NK-92 treated with Interleukin-12 subunit alpha and Interleukin-12 subunit beta, amount 100 ng/mL, for 24 hours (cell line): ENCODE data around the gene TTC39A.

ENCODE experiments used
- DNase-seq: peaks from one replicate; lab custom pipeline; 2025; lab: John Stamatoyannopoulos, UW

The TTC39A gene

DNA sequence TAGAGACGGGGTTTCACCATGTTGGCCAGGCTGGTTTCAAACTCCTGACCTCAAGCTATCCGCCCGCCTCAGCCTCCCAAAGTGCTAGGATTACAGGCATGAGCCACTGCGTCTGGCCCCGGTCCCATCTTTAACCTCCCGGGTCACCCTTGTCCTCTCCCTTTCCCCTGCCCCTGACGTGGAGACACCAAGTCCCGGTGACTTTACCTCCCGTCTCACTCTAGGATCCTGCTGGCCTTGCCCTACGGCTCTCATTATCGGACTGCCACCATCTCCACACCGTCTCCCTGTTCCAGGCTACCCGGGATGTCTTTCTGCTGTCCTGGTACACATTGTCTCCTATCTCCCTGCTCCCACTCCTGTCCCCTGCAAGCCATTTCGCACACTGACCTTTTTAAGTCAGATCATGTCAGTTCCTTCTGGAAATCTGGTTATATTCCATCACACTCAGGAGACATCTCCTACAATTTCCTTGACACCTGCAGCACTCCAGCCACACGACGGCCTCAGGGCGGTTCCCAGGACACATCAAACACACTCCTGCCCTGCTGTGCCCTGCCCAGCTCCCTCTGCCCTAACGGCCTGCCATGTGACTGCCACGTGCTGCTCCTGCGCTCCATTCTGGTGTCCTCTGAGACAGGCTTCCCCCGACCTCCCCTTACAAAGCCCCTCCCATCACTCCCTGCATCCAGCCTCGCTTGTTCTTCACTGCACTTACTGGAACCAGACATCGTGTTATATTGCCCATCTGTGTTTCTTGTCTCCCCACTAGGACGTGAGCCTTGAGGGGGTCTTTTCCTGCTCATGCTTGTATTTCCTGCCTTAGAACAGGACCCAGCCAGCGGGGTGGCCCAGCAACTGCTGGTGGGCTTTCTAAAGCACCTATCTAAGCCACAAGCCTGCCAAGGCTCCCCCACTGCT, 32.7 kb downstream of the TTC39A start:
- no peak for DNase-seq

DNA sequence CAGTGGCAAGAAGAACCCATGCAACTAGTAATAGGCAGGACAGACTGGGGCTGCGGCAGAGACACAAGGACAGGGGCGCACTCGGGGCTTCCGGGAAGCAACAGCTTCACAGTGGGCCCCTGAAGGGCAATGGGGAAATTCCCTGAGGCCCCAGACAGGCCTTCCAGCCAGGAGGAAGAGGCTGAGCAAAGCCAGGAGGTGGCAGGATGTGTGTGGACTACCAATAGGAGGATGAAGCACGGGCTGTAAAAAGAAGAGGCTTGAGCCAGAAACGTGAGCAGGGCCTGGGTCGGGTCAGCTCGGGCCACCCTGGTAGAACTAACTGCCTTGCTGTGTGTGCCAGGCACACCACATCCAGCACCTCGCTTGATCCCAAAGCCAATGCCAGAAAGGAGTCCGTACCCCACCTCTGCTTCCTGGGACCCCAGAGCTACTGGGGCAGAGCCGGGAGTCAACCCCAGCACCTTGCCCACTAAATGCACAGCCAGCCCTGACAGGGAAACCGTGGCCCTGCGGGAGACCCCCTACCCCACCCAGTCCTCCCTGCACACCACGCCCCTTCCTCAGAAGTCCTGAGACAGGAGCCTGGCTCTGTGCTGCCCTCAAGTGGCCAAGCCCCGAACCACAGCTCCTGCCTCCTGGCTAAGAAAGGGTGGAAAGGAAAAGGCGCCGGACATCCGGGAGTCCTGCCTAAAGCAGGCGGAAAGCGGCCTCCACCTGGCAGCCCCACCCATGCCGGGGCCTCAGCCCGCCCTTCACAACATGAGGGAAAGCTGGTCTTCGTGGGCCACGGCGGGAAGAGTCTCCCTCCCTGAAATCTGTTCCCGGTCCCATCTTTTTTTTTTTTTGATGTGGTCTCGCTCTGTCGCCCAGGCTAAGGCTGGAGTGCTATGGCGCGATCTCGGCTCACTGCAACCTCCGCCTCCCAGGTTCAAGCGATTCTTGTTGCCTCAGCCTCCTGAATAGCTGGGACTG, 33.7 kb downstream of the TTC39A start:
- DNase-seq = peak; percentile 54

DNA sequence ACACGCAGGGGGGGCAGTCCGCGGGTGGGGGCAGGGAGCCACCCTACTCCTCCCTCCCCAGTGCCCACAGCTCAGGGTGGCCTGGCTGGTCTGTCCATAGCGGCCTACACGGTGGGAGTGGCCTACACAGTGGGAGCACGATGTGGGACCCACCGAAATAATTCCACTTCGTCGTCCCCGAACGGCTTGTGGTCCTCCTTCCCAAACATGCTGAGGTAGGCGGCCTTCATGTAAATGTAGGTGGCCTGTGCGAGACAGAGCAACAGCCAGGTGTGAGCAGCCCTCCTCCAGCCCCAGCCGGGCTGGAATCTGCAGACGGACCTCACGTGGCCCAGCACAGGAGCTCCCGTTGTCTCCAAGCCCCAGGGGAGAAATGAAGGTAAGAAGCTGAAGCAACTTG, 34.4 kb downstream of the TTC39A start:
- DNase-seq = no peak

DNA sequence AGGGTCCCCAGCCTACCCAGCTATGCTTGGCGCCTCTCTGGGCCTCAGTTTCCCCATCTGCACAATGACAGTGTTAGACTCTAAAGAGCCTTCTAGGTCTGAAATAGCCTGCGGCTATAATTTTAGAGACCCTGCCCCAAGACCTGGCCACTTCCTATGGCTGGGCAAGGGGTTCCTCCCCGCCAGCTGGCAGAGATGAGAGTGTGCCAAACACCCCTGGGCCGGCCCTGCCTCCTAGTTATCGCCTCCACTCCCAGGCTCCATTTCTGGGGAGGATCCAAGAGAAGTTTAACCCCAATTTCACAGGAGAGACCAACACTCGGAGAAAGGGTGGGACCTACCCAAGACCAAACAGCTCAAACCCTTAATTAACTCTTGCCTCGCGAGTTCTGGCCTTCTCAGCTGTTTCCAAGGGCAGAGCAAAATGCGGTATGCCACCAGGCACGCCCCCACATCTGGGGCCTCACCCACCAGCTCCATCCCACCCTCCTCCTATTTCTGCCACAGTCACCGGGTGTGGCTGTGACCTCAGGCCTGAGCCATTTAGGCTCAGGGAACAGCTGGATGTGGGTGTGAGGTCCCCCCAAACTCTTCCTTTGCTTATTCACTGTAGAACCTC, 35.7 kb downstream of the TTC39A start:
- DNase-seq = no peak

DNA sequence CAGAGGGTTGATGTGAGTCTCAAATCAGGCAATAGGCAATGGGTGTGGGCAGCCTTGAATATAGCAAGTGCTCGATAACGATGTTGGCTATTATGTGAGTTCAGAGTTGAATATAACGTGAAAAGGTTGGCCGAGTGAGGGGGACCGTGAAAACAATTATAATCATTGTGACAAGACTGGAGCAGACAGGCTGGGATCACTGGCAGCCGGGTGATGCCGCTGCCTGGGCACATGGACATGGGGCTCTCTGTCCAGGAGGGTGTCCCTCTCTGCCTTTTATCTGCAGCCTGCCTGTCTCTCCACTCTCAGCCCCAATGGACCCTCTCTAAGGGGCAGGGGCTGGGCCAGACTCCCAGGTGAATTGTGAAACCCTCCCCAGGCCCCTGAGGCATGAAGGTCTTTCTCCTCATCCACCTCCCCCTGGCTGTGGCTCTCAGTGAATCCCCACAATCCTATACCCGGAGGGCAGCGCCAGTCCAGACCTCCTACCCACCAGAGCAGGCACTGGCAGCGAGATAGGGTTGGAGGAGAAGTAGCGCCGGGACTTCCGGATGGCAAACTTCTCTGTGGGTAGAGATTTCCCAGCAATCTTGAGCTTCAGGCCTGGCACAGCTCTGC, 36.4 kb downstream of the TTC39A start:
- no peak for DNase-seq

DNA sequence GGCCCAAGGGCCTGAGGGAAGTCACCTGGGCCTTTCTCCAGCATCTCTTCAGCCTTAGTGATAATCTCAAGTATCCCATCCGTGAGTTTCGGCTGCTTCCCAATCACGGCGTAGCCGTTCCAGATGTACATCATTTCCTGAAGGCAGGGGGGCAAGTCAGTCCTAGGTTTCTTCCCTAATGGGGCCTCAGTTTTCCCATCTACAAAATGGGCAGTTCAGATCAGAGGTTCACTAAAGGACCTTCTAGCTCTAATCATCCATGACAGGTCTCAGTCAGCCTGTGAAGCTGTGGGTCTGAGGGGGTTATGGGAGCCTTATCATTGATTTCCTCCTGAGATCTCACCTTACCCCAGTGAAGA, 39.9 kb downstream of the TTC39A start:
- DNase-seq = no peak

DNA sequence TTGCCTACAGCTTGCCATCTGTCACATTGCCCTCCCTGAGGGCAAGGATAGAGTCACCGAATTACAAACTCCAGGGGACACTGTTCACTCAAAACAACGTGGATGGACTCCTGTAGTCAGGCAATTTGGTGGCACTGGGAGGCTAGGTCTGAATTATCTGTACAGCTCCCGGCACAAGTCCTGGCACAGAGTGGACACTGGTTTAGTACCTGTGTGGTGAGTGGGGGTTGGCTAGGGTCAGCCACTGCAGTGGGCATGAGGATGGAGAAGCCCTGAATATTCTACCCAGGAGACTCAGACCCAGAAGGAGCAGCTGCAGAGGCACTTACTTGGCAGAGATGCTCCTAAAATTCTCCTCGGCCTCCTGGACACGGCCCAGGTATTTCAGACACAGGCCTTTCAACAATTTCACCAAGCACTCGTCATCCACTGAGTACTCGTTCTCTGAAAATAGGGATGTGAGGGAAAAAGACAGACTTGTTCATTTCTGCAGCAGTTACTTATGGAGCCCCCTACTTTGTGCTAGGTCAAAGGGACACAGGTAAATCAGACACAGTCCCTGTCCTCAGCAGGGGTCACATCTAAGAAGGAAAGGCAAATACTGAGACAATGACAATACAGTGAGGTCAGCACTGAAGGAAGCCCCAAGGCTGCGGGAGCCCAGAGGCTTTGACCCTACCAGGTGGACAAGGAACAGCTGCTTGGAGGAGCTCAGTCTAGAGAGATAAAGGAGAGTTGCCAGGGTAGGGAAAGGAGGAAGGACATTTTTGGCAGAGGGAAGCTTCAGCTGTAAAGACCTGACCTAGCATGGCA, 40.5 kb downstream of the TTC39A start:
- DNase-seq = no peak

DNA sequence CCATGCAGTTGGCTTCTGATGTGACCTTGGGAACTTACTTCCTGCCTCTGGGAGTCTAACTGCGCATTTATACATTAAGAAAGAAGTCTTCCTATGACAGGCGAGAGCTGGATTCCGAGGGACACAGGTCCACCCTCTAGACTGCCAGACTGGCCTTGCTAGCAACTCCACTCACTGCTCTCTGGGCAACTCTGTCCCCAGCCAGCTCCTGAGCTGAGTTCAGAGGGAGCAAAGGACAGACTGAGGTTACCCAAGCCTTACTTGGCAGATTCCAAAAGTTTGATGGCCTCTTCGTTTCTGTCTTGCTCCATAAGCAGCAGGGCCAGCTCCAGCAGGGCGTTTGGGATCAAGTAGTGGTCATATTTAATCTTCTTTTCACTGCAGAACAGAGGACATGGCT, 41.8 kb downstream of the TTC39A start:
- no peak for DNase-seq

DNA sequence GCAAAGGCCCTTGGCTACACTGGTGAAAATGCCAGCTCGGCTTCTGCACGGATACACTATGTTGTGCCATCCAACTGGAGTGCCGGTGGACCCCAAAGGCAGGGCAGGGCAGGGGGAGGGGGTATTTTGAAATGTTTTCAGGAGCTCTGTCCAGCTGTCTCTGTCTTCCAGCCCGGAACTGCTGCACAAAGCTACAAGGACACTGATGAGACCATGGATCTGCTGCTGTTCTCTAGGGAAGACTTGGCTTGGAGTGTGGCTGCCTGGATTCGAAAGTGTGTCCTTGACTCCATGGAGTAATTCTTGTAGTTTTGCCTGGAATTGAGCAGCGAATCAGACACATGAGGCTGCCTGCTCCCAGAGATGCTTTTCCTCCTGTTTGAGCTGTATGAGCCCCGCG, 42.4 kb downstream of the TTC39A start:
- no peak for DNase-seq

DNA sequence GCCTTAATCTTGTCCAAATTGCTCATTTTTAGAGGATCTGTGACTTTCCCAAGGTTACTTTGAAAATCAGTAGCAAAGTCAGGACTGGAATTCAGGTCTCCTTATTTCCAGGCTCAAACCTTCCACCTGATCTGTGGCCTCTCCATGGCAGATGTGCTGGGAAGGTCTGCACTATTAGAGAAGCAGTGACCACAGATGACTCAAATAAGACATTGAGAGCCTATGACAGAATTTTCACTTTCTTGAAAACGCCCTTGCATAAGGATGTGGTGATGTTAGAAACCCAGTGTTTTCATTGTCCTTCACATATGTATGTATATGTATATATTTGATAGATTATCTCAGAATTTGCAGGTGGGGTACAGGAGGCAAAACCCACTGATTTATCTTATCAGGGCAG, 45.3 kb downstream of the TTC39A start:
- DNase-seq = no peak

DNA sequence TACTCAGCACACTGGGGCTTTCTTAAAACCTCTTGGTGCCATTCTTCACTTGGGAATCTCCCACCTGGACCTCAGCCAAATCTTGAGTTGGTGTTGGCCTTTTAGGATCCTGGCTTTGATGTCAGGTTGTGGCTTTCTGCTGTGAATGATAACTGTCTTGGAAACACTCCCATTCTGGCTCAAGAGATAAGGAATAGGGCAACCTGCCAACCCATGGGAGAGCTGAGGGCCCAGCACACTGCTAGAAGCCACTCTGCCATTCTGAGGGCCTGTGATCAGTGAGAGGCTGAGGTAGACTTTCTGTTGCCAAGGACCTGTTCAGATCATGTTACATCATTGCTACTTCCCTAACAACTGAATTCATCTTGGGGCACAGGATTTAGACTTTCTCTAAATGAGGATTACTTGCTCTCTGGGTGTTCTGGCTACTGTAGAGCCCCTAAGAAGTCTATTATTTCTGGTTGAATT, 45.8 kb downstream of the TTC39A start:
- no peak for DNase-seq

DNA sequence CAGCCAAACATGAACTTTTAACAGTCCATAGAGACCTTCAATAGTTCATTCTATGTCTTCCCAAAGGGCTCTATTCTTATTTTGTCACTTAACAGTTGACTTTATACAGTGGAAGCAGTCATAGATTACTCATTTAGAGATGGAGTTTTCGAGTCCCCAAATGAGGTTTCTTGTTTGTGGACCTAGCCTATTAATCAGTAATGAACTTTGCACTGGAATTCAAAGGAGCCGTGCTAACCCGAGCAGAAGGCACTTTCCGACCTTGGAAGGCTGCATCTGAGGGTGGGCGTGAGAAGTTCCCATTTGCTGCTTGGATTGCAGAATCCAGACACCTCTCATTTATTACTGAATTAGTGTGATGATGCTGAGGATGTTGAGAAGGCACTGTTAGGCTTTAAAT, 46.4 kb downstream of the TTC39A start:
- DNase-seq = no peak

DNA sequence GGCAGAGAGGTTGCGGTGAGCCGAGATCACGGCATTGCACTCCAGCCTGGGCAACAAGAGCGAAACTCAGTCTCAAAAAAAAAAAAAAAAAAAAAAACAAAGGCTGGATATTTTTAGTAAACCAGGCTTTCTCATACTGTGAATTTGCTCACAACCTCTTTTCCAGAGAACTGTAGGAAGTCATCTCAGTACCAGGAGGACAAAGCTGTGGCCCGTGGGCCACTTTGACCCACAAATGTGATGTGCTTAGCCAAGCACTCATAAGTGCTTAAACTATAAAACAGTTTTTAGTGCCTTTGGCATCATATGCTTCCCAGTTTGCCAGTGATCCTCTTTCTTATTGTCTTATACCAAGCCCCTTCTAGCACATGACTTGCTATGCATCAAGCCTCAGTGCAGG, 47.8 kb downstream of the TTC39A start:
- DNase-seq = no peak

DNA sequence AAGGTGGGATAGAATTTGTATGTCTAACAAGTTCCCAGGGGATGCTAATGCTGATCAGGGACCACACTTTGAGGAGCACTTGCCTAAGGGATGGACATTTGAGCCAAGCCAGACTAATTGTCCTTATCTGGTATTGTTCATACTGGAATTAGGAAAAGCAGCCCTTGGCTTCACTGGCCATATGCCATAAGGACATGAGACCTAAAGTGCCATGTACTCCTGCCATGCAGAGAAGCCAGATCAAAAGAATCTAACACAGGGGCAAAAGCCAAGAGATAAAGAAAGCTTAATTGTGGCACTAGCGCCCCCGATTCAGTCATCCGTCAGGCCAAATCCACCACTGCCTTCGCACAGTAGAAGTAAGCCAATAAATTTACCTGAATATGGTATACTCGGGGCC, 48.6 kb downstream of the TTC39A start:
- no peak for DNase-seq

DNA sequence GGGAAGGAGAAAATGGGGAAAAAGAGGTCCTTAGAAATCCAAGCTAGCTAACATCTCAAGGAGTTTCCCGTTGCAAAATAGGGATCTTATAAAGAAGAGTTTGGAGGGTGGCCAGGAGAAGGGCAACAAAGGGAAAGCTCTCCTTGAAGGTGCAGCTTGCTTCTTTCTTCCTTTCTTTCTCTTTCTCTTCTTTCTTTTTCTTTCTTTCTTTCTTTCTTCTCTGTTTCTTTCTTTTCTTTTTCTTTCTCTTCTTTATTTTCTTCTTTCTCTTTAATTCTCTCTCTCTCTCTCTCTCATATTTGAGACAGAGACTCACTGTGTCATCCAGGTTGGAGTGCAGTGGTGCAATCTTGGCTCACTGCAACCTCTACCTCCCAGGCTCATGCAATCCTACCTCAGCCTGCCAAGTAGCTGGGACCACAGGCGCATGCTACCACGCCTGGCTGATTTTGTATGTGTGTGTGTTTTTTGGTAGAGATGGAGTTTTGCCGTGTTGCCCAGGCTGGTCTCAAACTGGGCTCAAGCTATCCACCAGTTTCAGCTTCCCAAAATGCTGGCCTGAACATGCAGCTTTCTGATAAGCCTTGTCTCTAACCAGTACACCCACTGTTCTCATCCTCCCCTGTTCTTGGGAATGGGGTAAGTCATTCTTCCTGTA, 49.9 kb downstream of the TTC39A start:
- DNase-seq = no peak

DNA sequence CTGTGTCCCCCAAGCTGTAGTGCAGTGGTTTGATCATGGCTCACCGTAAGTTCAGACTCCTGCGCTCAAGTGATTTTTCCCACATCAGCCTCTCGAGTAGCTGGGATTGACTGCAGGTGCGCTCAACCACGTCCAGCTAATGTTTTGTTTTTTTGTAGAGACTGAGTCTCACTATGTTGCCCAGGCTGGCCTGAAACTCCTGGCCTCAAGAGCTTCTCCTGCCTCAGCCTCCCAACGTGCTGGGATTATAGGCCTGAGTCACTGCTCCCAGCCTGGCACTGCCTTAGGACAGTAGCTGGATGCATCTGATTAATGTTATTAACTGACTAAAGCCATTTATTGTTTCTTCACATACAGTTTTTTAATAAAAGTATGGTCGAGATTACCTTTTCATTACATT, 54.1 kb downstream of the TTC39A start:
- DNase-seq = no peak

DNA sequence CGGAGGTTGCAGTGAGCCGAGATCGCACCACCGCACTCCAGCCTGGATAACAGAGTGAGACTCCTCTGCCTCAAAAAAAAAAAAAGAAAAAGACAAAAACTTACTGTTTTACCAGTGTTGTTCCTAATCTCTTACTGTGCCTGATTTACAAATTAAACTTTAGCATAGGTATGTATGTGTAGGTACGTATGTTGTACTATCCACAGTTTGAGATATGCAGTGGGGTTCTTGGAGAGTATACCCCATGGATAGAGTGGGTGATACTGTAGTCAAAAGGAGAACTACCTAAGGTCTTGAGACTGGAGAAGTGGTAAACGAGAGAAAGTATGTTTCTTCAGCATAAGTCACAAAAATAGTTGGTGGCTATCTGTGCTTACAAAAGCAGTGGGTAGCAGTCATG, 55.7 kb downstream of the TTC39A start:
- DNase-seq = no peak

DNA sequence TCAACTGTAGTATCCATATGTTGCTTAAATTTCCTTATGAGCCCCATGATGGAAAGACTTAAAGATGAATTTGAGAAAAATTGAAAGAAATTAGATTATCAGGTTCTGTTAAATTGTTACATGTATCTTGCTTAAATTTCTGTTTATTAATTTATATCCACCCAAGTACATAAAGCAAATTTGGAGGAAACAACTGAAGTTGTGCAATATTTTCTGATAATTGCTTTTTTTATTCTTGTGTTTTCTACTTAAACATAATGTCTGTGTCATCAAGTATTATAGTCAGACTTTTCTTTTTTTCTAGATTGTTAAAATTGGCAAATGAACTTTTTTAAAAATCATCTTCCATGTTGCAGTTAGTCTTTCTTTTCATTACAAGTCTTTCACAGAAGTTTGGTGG, 57.4 kb downstream of the TTC39A start:
- no peak for DNase-seq

DNA sequence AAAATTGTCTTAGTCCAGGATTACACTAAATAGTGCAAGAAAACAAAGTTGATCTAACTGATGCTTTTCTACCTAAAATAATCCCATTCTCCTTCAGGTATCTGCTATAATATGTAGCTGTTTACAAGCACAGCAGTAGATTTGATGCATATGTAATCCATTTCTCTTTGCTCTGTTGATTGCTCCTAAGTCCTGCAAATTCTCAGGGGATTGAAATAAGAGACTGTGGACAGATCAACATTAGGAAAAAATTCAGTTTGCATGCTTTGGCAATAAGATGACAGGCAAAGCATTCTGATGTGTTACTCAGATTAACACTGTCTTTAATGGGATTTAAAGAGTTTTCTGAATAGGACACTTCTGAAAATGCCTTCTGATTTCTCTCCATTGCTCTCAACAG, 59.6 kb downstream of the TTC39A start:
- DNase-seq = no peak

DNA sequence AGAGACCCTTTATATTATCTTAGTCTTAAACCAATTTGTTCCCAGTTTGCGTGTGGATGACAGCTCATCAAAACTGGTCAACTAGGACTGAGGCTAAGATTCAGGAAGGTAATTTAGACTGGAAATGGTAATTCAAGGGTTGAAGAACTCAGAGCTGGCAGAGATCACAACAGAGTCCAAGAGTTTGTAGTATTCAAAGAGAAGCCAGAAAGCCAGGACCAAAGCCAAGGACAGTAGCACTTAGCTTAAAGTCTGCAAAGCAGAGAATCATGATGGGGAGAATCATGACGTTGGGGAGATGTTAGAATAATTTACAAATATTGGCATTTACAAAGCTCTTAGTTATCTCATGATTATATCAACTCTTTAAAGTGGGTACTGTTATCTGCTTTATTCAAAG, 61.7 kb downstream of the TTC39A start:
- DNase-seq = no peak

DNA sequence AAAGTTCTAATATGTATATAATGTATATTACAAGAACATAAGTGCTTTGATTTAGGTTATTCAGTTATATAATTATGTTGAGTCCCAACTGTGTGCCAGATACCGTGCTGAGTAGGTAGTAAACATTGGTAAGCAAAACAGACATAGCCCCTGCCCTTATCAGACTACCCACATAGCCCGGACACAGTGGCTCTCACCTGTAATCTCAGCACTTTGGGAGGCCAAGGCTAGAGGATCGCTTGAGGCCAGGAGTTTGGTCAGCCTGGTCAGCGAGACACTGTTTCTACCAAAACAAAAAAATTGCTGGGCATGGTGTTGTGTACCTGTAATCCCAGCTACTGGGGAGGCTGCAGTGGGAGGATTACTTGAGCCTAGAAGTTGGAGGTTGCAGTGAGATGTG, 63.6 kb downstream of the TTC39A start:
- DNase-seq = no peak
